ENCODE data around the gene GOLGA8A.

Gene GOLGA8A

GRCh38 chr15:34460451-34460850 is 22.8 kb upstream of the GOLGA8A start:
- TF ChIP-seq CTCF (IDR thresholded peaks at IDR 0.05), result no peak

- TF ChIP-seq CTCF (IDR thresholded peaks at IDR 0.05), result no peak
Observed at GRCh38 chr15:34456658-34457057, 19.1 kb upstream of the GOLGA8A start.

- TF ChIP-seq CTCF (IDR thresholded peaks at IDR 0.05), result no peak
Observed at GRCh38 chr15:34442891-34443290, 5.3 kb upstream of the GOLGA8A start.

GRCh38 chr15:34439878-34440277 is 2.3 kb upstream of the GOLGA8A start:
- TF ChIP-seq CTCF (IDR thresholded peaks at IDR 0.05), result no peak

GRCh38 chr15:34436956-34437442 is 609 bp downstream of the GOLGA8A start:
- TF ChIP-seq CTCF (IDR thresholded peaks at IDR 0.05), result no peak

- no peak for TF ChIP-seq CTCF (IDR thresholded peaks at IDR 0.05)
Observed at GRCh38 chr15:34436126-34436955, 1.3 kb downstream of the GOLGA8A start.

GRCh38 chr15:34435658-34436057 is 1.9 kb downstream of the GOLGA8A start:
- no peak for TF ChIP-seq CTCF (IDR thresholded peaks at IDR 0.05)
